HS-27A (cell line): ENCODE results near the gene EIPR1.

ENCODE experiments used
- DNase-seq: peaks from one replicate; pipeline ENCODE4 v3.0.0-alpha.2; 2012; ENCODE audit warnings: low read depth, missing footprints

EIPR1 gene

DNA sequence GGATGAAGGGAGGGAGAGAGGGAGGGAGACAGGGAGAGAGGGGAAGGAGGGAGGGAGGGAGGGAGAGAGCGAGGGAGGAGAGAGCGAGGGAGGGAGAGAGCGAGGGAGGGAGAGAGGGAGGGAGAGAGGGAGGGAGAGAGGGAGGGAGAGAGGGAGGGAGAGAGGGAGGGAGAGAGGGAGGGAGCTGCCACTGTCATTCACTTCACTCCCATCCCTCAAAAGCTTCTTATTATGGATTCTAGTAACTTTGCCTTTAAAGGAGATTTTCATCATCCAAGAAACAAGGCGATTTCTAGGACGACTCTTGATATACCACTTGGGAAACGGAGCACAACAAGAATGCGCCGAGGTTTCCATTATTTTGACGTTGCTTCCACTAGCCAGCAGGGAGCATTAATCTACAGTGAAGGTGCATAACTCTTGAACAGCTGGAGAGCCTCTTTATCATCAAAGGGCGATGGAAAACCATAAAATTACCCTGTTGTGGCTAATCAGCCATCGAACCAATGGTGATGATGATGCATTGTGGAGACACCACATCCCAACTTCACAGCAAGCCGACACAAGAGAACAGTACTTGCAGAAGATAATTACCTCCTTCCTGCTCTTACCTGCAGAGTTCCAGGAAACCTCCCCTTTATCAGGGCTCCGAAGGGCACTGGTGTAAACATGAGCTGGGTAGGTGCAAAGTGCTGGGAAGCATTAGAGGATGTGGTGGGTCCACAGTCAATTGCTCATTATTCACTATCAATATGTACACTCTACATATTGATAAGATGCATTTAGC, 130.5 kb downstream of the EIPR1 start:
- DNase-seq: no peak

DNA sequence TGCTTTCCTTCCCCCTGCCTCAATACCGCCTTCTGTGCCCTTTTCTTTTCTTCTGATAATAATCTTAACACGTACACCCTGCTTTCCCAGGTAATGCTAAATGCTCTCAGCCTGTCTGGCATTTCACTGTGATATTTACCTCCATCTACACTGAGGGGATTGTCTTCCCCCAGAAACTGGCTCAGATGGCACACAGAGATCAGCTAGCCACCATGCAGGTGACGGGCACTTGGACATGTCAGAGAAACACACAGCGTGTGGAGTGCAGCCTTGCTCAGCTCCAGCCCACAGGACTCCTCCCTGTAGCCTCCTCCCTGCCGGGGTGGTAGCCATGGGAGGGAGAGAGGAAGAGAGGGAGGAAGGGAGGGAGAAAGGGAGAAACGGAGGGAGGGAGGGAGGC, 131.2 kb downstream of the EIPR1 start:
- DNase-seq: no peak

DNA sequence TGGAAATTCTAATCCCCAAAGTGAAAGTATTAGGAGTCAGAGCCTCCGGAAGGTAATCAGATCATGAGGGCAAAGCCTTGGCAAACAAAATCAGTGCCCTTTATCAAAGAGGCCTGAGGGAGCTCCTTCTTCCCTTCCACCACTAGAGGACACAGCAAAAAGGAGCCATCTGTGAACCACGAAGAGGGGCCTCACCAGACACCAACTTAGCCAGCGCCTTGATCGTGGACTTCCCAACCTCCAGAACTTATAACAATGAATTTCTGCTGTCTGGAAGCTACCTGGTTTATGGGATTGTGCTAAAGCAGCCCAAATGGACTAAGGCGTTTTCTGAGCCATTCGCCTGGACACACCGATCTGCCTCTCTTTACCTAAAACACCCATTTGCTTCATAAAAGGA, 133.1 kb downstream of the EIPR1 start:
- no peak for DNase-seq

DNA sequence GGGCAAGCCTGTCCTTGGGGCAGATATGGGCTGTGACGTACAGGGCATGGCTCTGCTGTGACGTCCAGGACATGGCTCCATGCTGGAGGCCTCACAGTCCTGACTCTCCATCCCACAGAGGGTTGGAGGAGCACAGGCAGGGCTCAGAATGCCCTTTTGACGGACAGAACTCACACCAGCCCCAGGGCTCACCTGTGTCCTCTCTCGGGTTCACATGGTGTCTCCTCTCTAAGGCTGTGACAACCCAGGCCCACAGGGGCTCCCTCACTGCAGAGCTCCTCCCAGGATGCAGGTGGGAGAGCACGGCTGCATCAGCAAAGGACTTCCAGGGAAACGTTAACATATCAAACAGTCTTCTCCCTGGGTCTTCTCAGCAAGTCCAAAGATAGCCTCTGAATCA, 133.8 kb downstream of the EIPR1 start:
- no peak for DNase-seq

DNA sequence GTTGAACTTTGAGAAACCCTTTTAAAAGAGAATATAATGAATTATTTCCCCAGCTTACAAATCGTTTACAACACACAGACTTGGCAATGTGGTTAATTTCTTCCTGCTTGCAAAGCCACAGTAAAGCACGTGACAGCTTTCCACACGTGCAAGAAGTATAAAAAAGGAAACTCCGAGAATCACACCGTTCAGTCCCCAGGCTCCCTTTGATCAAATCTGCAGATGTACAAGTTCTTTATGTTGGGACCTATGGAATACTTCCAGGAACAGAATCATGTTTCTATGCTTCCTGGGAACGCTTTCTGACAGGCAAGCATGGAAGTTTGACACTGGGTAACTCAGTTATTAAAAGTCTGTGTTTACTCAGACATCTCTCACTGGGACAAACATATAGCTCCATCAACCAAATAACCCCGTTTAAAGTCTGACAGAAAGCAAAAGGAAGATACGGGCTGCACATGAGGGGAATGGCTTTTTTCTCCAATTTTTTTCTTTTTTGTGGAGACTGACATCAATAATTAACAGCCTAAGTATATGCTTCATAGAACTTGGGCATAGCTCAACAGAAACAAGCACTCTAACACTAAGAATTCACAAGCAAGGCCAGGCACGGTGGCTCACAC, 134.8 kb downstream of the EIPR1 start:
- DNase-seq: no peak

DNA sequence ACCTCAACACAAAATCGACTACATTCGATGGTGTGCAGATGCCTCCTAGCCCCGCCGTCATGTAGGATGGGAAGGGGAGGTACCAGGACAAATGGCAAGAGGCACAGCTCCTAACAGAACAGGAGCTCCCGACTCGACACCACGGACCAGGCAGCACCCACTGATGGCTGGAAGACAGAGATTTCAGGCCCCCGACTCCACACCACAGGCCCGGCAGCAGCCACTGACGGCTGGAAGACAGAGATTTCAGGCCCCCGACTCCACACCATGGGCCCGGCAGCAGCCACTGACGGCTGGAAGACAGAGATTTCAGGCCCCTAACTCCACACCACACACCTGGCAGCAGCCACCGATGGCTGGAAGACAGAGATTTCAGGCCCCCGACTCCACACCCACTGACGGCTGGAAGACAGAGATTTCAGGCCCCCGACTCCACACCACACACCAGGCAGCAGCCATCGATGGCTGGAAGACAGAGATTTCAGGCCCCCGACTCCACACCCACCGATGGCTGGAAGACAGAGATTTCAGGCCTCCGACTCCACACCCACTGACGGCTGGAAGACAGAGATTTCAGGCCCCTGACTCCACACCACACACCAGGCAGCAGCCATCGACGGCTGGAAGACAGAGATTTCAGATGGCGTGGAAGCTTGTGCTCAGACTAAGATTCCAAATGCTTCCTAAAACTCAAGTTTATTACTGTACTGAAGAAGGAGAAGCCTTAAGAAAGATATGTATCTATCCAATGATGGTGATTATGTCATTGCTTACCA, 135.5 kb downstream of the EIPR1 start:
- no peak for DNase-seq

DNA sequence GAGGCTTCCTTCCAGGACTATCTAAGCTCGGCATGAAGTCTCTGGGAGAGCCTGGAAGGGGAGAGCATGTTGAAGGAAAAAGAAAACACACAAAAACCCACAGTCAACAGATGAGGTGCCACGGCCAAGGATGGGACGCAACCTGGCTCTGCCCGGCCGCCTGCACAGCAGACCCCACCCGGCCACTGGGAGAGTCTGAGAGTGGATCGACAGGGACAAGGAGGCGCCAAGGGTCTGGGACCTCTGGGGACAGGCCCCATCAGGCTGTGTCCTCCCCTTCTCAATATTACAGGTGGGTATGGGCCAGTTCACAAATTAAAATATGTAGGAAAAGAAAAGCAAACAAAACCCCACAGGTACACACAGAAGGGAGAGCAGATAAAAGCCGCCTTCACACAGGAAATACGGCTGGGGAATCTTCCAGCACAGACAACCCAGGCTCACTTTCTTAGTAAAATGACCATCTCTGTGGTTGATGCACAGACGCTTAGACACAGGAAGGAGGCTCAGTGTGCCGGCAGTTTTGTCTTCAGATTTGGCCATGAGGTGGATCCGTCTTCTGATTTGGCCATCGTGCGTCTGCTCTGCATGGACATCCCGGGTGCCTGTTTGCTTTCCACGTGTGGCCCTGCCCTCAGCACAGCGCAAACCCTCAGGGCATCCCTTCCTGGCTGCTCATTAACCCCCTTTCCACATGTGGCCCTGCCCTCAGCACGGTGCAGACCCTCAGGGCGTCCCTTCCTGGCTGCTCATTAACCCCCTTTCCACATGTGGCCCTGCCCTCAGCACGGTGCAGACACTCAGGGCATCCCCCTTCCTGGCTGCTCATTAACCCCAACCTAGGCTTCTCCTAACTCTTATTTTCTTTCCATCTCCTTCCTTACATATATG, 138.4 kb downstream of the EIPR1 start:
- DNase-seq: no peak

DNA sequence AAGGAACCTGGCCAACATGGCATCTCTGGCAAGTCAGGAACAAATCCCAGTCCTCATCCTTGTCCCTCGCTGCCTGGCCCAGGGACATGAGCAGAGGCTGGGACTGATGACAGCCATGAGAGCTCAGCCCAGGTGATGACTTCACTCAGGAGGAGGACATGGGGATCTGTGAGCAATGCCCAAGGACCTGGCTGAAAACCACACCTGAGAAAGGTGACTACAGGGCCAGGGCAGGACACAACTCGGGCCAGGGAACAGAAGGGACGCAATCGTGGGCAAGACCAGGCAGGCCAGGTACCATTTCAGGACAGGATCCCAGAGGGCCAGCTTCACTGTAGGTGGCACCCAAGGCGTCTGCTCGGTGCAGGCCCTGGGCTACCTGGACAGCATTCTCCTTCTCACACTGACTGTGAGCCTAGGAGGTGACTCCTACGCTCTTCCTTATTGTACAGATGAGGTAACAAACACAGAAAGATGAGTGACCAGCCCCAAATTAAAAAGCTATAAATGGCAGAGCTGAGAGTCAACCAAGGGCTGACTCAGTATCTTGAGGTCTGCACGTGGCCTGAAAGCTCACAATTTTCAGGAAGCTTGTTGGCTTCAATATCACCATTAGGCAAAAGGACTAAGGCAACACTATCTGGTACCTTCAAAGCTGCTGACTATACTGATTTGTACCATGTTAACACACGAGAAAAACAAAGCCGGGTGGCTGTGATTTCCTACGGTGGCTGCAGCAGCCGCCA, 141.1 kb downstream of the EIPR1 start:
- DNase-seq: no peak

DNA sequence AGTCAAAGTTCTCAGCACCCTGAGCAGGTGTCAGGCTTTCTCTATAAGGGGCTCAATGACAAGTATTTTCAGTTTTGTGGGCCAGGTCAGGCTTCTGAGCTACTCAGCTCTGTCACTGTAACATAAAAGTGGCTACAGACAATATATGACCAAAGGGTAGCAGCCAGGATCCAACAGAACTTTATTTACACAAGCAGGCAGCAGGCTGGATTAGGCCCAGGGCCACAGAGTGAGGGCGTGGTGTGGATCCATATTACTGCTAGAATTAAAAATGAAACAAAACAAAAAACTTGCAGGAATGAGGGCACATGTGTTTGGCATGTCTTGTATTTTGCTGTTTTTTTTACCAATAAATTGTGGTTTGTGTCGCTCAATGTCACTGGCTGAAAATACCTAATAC, 143.7 kb downstream of the EIPR1 start:
- DNase-seq: no peak

DNA sequence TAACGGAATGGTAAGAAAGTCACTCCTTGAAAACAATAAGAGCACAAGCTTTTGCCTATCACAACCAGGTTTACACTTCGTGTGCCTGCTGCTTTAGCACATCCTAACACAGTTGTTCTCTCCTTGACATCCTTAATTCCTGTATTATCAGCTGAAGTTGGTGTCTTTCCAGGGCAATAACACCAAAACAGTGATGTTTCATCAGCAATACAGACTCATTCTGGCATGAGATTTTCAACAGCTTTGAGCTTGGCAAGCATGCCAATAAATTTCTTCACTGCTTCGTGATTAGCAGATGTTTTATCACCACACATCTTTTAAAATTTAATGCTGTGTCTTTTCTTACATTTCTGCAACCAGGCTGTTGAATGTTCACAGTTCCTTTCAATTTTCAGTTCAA, 148.4 kb downstream of the EIPR1 start:
- no peak for DNase-seq

DNA sequence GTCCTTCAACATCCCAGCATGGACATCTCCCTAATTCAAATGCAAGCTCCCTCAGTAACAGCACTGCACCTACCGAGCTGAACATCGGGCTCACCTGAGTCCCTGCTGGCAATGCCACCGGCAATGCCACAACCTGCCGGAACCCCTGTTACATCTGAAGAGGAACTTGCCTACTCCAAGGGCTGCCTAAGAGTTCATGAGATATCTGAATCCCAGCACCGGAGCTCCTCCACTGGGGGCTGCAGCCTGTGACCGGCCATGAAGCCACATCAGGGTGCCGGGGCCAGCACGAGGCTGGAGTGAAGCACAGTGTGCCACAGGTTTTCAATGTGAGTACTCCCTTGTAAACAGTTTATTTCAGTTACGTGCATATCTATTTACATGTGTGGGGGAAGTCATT, 152.9 kb downstream of the EIPR1 start:
- DNase-seq: no peak

DNA sequence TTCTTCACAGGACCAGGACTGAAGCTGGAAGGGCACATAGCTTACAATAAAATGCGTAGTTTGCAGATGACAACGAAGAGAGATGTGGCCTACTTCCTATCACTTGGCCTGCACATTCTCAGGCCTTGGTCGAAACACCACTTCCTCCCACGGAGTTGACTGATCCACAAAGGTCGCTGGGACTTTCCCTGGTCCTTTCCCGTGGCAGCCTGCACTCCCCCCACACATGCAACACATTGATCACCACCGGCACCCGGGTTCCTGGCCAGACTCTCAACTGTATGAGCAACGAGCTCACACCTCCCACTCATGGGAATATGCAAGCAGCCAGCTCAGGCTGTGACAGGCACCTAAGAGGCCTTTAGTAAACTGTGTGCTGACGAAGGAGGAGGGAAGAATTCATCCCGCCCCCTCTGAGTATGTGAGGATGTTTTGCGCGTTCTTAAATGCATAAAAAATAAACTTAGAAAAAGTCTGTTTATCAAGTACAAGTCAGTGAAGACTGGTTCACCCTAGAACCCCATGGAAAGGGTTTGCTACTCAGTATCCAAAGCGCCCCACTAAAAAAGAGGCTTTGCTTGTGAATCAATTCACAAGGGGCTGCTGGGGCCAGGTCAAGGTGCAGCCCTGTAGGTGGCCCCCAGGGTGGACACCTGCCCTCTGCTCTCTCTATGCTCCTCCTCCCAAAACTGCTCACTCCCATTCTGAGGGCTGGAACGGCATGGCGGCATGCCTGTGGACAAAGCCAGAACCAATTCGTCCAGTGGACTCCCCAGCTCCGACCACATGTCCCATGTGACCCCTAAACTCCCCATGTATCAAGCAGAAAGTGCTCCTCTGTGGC, 154.3 kb downstream of the EIPR1 start:
- no peak for DNase-seq

DNA sequence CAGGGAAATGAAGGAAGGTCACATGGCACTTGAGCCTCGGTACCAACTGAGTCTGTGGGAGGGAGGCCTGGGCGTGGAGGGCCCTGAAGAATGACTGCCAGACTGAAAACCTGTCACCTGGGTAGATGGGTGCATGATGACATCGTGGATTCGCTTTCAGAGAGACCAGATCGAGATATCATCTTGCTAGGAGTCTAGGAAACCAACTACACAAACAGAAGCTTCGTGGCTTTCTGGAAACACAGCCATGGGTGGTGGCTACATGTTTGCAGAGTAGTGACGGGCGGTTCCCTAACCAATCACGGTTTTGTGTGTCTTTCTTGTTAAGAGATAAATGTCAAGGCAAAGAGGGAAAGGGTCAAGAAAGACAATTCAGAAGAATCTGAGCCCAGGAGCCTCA, 155.0 kb downstream of the EIPR1 start:
- DNase-seq: no peak

DNA sequence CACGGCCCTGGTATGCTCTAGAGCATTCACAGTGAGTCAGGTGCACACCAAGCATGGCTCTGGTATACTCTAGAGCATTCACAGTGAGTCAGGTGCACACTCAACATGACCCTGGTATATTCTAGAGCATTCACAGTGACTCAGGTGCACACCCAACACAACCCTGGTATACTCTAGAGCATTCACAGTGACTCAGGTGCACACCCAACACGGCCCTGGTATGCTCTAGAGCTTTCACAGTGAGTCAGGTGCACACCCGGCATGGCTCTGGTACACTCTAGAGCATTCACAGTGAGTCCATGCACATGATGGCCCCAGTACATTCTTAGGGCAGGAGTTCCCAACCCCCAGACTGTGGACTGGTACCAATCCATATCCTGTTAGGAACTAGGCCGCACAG, 158.1 kb downstream of the EIPR1 start:
- DNase-seq: no peak

DNA sequence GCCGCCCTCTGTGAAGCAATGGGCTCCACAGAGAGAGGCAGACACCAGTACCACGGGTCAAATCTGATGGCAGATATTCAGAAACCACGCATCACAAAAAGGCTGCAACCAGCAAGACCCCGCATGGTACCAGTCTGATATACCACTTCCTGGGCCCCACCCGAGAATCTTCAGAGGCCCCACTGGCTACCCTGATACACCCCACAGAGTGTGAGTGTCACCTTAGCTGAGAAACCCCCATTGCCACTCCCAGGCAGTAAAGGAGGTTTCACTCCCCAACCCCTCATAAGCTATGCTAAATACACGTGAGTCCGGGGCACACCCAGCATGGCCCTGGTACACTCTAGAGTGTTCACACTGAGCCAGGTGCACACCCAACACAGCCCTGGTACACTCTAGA, 160.0 kb downstream of the EIPR1 start:
- no peak for DNase-seq

DNA sequence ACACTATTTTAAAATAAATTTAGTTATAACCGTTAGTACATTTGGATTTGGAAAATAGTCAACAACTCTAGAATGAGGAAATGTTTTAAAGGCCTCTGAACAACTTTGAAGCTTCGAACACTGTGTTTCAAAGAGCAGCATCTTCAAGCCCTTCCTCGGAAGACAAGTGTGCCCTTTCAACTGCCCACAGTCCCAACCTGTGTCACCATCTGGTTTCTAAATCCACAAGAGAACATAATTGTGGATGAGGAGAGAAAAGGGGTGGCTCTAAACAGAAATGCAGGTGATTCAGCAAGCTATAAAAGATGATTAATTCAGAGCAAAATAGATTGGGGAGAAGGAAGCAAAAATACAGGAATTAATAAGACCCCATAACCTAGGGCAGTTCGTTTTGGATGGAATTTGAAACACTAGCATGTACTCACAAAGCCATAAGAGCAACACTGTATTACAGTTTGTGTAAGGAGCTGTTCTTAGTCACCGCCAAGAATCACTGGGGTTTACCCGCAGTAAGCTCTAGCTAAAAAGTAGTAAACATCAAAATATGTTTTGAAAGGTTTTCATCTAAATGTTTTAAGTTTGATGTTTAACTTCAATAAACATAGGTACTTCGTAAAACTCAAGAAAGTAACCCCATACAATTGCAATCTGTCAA, 160.7 kb downstream of the EIPR1 start:
- no peak for DNase-seq

DNA sequence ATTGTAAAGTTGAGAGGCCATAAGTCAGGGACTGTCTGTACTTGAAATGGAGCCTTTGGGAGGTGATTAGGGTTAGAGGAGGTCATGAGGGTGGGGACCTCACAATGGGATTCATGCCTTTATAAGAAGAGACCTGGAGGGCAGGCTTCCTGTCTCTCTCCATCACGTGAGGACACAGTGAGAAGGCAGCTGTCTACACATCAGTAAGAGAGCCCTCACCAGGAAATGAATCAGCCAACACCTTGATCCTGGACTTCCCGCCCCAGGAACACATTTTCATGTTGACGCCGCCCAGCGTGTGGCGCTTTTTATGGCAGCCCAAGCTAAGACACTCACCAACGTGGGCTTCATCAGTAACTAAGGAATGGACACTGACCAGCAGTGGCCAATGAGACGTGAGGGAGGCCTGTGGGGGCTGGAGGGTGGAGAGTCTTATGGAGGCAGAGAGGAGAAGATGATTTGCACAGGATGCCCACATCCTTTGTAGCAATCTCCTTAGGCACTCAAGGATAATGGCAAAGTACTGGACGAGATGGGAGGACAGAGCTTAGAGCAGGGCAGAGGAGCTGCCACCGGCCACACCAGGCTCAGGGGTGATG, 162.7 kb downstream of the EIPR1 start:
- DNase-seq: no peak

DNA sequence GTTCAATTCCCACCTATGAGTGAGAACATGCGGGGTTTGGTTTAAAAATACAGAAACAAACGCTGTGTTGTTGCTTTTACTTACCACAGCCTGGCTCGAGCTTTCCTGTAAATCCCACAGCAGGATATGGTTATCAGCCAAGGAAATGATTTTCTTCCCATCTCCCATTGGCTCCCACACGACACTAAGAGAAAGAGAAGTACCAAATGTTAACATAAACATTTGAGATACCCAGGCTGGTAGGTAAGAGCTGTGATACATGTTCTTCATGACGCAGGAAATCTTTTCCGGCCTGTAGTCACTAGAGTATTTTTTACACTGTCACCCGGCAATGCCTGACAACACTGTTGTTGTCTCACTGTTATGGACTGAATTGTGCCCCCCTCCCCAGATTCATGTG, 163.6 kb downstream of the EIPR1 start:
- DNase-seq: no peak

DNA sequence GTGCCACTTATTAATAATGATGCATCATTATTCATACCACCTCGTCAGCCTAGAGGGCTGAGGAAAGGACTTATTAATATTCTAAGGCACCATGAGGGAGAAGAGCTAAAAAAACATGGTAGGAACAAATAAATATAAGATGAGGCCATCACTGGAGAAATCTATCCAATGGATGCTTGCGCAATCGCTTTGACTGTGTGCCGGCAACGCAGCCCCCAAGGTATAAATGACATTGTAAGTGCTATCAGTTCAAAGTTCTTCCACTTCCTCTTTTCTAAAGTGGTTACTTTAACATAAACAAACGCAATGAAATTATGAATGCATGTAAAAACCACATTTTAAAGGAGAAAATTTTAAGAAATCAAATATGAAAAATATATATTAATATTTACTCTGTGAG, 164.6 kb downstream of the EIPR1 start:
- DNase-seq: no peak

DNA sequence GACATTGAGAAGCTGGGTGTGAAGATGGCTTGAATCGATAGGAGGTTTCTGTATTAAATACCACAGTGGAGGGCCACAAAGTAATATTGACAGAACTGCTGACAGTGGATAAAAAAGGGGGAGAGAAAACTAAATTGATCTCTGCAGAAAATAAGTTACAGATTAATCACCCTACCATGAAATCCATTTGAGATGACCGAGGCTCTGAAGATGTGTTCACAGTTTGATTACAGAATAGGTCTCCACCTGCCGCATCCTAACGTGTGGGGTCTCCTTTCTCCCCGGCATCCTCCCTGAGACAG, 165.6 kb downstream of the EIPR1 start:
- no peak for DNase-seq
